ENCODE measurements around the gene KLF11.

DNA sequence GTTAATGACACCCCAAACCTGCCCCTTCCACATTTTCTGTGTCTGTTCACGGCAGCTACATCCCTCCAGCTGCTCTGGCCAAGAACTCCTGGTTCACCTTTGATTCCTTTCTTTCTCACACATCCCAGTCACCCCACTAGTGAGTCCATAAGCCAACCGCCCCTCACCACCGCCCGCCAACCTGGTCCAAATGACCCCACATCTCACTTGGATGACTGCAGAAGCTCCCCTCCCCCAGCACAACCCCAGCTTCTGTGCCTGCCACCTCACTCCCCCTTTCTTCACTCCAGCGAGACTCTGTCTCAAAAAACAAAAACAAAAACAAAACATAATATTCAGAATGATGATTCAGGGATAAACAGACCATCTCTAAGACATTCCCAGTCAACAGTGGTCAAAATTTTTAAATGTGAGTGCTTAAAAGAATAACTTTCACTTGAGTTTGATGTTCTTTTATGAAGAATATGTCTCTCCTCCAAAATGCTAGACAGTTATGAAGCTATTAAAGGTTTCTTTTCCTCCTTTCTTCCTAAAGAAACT lies 33.7 kb downstream of the KLF11 start:
- TF ChIP-seq CTCF (IDR thresholded peaks at IDR 0.05), result no peak
- no peak for TF ChIP-seq POLR2AphosphoS5 (IDR thresholded peaks at IDR 0.05)

All from suprapubic skin (tissue), 3 donors.